Activated CD8-positive, alpha-beta memory T cell treated with anti-CD3 and anti-CD28 coated beads, Interleukin-2, amount 50 U/mL, for 1 hour (primary cell): ENCODE measurements around the gene WFDC12.

Source experiments
- DNase-seq: peaks from one replicate; pipeline ENCODE4 v3.0.0-alpha.2; 2020; ENCODE audit errors: extremely low read depth

Gene WFDC12

DNA sequence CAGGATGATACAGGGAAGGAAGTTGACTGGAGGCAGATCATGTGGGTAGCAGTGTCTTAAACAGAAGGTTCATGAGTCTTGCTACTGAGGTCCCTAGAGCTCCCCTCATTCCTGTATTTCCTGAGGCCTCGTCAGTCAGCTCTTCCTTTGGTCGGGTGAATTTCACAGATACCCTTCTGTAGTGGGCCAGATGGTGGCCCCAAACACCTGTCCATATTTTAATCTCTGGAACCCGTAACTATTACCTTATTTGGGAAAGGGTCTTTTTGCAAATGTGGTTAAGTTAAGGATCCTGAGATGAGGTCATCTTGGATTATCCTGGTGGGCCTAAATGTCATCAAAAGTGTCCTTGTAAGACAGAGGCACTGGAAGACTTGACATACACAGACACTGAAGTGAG is 32.9 kb downstream of the WFDC12 start:
- DNase-seq, result no peak

DNA sequence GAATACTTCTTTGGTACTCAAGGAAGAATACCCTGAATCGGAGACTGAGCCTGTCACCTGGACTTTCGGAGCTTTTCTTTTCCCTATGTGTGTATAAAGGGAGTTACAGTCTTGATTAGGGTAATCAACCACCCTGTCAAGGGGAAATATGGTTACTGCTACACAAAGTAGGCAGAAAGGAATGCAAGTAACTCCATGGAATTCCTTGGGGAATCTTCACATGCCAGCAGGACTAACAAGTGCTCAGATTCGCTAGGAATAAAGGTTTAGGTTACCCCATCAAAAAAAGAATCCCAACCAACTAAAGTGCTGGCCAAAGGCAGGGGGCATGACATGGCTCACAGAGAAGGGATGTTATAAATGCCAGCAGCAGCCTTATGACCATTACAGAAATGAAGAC is 33.8 kb downstream of the WFDC12 start:
- no peak for DNase-seq

GRCh38 chr20:45088247-45088646 is 36.0 kb downstream of the WFDC12 start:
- no peak for DNase-seq

DNA sequence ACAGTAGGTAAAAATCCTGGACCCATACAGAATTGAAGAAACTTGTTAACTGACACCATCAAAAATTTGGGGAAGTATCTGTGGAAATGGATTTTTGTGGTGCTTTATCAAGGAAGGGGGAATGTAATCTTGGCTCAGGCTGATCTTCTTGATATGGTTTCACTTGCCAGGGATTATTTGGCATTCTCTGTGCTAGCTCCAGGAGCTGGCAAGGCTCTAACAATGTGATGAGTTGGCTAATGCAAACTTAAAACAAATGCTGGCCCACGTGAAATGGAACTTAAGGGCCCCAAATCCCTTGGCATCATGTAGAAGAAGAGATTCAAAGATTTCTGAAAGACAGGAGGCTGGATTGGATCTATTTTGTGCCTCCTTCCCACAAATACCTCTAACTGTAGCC is 36.5 kb downstream of the WFDC12 start:
- no peak for DNase-seq

DNA sequence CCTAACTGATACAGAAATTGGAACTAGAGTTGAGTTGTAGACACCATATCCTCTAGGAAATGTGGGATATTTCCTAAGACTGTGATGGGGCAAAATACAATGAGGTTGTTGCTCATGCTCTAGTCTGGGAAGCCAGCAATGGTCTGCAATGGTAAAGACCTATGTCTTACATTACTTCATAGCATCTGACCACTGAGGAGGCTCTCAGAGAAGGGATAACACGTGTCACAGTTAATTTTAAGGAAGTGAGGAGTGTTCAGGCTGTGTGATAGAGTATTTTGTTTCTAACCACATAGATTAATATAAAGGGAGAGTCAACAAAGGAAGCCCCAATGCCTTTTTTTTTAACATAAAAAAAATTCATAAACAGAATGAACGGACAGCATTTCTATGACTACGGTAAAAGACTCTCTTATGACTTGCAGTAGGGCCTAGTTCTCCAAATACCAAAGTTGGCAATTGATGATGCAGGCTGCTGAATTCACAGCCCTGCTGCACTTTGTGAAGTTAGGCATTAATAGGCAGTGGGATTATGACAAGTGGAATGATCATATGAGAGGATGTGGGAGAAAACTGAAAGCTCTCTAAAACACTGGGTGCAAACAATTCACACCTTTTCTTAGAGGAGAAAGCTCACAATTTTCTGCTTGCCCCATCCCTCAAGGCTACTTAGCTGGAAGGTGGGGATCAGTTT is 37.0 kb downstream of the WFDC12 start:
- no peak for DNase-seq

DNA sequence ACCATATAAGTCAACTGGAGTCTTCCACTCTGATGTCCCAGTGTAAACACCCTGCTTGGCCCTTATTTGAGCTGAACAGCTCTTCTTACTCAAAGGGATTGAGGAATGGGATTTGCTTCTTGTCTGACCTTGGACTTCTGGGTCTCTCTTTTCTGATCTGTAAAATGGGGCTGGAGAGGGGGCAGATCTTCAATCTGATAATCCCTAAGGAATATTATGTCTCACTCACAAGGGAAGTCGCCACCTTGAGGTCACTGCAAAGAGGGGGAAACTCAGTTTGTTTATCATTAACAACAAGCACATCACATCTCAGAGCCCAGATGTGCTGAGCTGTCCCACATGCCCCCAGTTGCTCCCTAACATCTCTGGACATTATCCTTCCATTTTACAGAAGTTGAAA is 38.4 kb downstream of the WFDC12 start:
- no peak for DNase-seq

- no peak for DNase-seq
These were observed 39.0 kb downstream of the WFDC12 start for GRCh38 chr20:45085289-45085688.

GRCh38 chr20:45083127-45083526 is 41.1 kb downstream of the WFDC12 start:
- no peak for DNase-seq

- no peak for DNase-seq
These were observed 41.8 kb downstream of the WFDC12 start for GRCh38 chr20:45082468-45082867.

DNA sequence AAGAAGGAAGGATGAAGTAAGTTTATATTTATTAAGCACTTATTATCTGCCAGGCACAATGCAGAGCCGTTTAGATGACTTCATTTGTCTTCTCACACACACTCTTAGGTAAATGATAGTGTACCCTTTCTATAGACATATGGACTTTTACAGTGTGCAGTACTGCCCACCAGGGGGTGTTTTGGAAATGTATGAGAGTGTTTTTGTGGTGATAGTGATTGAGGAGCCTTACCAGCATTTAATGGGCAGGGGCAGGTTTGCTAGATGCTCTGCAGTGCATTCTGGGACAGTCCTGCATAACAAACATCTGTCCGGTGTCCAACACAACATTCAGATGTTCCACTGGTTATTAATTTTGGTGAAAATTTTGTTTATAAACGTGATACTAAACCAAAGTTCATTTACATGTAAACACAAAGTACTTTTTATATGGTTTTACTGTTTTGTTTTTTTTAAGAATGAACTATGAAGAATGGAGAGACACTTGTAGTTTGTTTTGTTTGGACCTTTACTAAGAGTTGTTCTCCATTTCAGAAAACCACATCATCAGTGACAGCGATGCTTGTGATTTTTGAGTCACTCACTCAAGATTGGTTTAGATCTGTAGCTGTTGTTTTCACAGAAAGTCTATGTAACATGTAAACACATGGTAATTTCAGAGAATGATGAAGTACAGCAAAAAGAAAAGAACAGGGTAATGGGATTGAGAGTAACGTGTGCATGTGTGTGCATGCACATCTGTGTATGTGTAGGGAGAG is 43.2 kb downstream of the WFDC12 start:
- DNase-seq, result no peak

- no peak for DNase-seq
These were observed 46.7 kb downstream of the WFDC12 start for GRCh38 chr20:45077559-45077958.
